ENCODE data around the gene RAP1B. TPM values are rescaled to one million over a fixed set of nuclear protein-coding genes. Genes with fewer than 3 reads are reported as not detected.

RAP1B gene
- total and polyA plus RNA-seq, 2 of the 4 experiments (the other 2 are of a cell fraction) = 159 to 200 TPM

GRCh38 chr12:68638721-68639395 lies 28.2 kb downstream of the RAP1B start:
- TF ChIP-seq POLR2A (IDR thresholded peaks at IDR 0.05; ENCODE audit: low read depth, low read length) (no peak), NFE2L2 (IDR thresholded peaks at IDR 0.05; ENCODE audit: low read depth, low read length) (no peak), CEBPB (IDR thresholded peaks at IDR 0.05; ENCODE audit: low read depth, low read length) (no peak), FOS (IDR thresholded peaks at IDR 0.05; ENCODE audit: low read depth, low read length) (no peak), BHLHE40 (IDR thresholded peaks at IDR 0.05; ENCODE audit: low read depth, low read length) (no peak), CHD1 (IDR thresholded peaks at IDR 0.05; ENCODE audit: low read depth, low read length) (no peak), MAZ (IDR thresholded peaks at IDR 0.05; ENCODE audit: borderline replicate concordance, low read depth, low read length) (no peak), RFX5 (IDR thresholded peaks at IDR 0.05; ENCODE audit: low read depth, low read length) (no peak), MAFK (IDR thresholded peaks at IDR 0.05; ENCODE audit: low read depth, low read length) (no peak), RCOR1 (IDR thresholded peaks at IDR 0.05; ENCODE audit: insufficient replicate concordance, low read length) (no peak), SMC3 (IDR thresholded peaks at IDR 0.05; ENCODE audit: low read depth, low read length) (no peak), RAD21 (IDR thresholded peaks at IDR 0.05; ENCODE audit: low read length) (no peak), MXI1 (IDR thresholded peaks at IDR 0.05; ENCODE audit: borderline replicate concordance, low read depth, low read length) (no peak)
- TF ChIP-seq, protein P1, sequence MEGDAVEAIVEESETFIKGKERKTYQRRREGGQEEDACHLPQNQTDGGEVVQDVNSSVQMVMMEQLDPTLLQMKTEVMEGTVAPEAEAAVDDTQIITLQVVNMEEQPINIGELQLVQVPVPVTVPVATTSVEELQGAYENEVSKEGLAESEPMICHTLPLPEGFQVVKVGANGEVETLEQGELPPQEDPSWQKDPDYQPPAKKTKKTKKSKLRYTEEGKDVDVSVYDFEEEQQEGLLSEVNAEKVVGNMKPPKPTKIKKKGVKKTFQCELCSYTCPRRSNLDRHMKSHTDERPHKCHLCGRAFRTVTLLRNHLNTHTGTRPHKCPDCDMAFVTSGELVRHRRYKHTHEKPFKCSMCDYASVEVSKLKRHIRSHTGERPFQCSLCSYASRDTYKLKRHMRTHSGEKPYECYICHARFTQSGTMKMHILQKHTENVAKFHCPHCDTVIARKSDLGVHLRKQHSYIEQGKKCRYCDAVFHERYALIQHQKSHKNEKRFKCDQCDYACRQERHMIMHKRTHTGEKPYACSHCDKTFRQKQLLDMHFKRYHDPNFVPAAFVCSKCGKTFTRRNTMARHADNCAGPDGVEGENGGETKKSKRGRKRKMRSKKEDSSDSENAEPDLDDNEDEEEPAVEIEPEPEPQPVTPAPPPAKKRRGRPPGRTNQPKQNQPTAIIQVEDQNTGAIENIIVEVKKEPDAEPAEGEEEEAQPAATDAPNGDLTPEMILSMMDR (conservative IDR thresholded peaks at IDR 0.05; ENCODE audit: low read depth, low read length) = no peak
- TF ChIP-seq, protein P2, sequence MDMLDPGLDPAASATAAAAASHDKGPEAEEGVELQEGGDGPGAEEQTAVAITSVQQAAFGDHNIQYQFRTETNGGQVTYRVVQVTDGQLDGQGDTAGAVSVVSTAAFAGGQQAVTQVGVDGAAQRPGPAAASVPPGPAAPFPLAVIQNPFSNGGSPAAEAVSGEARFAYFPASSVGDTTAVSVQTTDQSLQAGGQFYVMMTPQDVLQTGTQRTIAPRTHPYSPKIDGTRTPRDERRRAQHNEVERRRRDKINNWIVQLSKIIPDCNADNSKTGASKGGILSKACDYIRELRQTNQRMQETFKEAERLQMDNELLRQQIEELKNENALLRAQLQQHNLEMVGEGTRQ (IDR thresholded peaks at IDR 0.05; ENCODE audit: low read depth, low read length) = no peak
- H2BK20ac ChIP-seq (ENCODE audit: low read depth, low read length) = no peak overlapping the region
- dilution Hi-C loops (cut with HindIII; ENCODE audit: low sequenced_read_pairs, unreplicated experiment) = no loop called here
- WGBS, 2 experiments (ENCODE audit: extremely low coverage in 2 of 2, insufficient read length in 1 of 2) = 94% methylated on average over 3 of the region's 12 CpGs; no CpG with 5 or more reads in 1 of the 2 experiments
- H3K56ac ChIP-seq (ENCODE audit: extremely low read depth, insufficient read depth, low read length) = no peak overlapping the region
- H3K9ac ChIP-seq (ENCODE audit: low read depth, low read length) = no peak overlapping the region
- in situ Hi-C loops (cut with MboI; ENCODE audit: low sequenced_read_pairs) = no loop called here
- H3K27ac ChIP-seq (ENCODE audit: insufficient read depth, low read length) = no peak overlapping the region
- no peak overlapping the region for H4K5ac ChIP-seq (ENCODE audit: low read depth, low read length)
- H3K4ac ChIP-seq (ENCODE audit: low read depth, low read length) = no peak overlapping the region
- no peak for ATAC-seq (ENCODE audit: low read depth)
- H3K23ac ChIP-seq (ENCODE audit: low read depth, low read length) = no peak overlapping the region
- no peak overlapping the region for H2BK120ac ChIP-seq (ENCODE audit: low read depth, low read length)
- H3K27me3 ChIP-seq (ENCODE audit: control insufficient read depth, insufficient read depth, low read length) = no peaks in the 10 kb centered on the region
- no peak overlapping the region for H2AK9ac ChIP-seq (replicated peaks; ENCODE audit: low read depth, low read length, poor library complexity)
- no peak overlapping the region for H2BK15ac ChIP-seq (ENCODE audit: low read depth, low read length)
- BruUV-seq (replicated peaks) = no TSS peak
- no peak overlapping the region for H3K18ac ChIP-seq (ENCODE audit: low read depth, low read length)
- no peak overlapping the region for H2AK5ac ChIP-seq (ENCODE audit: low read depth, low read length)
- H3K9me1 ChIP-seq (ENCODE audit: insufficient read depth, low read length) = peaks cover 16% of the 10 kb centered on the region
- H3K79me1 ChIP-seq (ENCODE audit: low read depth in 1 of 2, low read length in 2 of 2) = peaks cover 7 to 53% of the 10 kb centered on the region in 2 experiments; a peak in 3 of 4 replicates
- H3K9me3 ChIP-seq (ENCODE audit: control insufficient read depth, insufficient read depth, low read length) = no peaks in the 10 kb centered on the region
- no peak overlapping the region for H4K91ac ChIP-seq (ENCODE audit: insufficient read depth, low read depth, low read length)
- H2BK5ac ChIP-seq (ENCODE audit: low read depth, low read length, poor library complexity, severe bottlenecking) = no peak overlapping the region
- H4K8ac ChIP-seq (ENCODE audit: low read depth in 2 of 2, low read length in 2 of 2) = no peak overlapping the region
- H3K4me1 ChIP-seq (ENCODE audit: control insufficient read depth, insufficient read depth, low read length) = peaks cover 14% of the 10 kb centered on the region
- peaks cover 5% of the 10 kb centered on the region for H3K36me3 ChIP-seq (ENCODE audit: control insufficient read depth, insufficient read depth, low read length)
- no peak overlapping the region for H3K4me3 ChIP-seq (ENCODE audit: insufficient read depth, low read depth, low read length)
- no peak for DNase-seq
- no peak overlapping the region for H2AFZ ChIP-seq (replicated peaks; ENCODE audit: low read length, poor library complexity)
- peaks cover 84% of the 10 kb centered on the region for H4K20me1 ChIP-seq (ENCODE audit: insufficient read depth, low read length)
- intact Hi-C loops (cut with micrococcal nuclease) = no loop called here
- H3K4me2 ChIP-seq (ENCODE audit: low read depth, low read length) = no peak overlapping the region
- ChIA-PET POLR2A (ENCODE audit: unreplicated experiment) (no interaction called here), CTCF (no interaction called here)
- H3K14ac ChIP-seq (replicated peaks; ENCODE audit: low read depth, low read length) = no peak overlapping the region

Measured in IMR-90 (cell line).